Rectal smooth muscle tissue (tissue), 1 donor: ENCODE measurements around the gene CHSY1.

Experiments
- H3K27ac ChIP-seq: one replicate; pipeline ENCODE4 v1.7.0; 2013; ENCODE audit warnings: low read depth, low read length, inconsistent platforms
- H3K27me3 ChIP-seq: one replicate; pipeline ENCODE4 v1.7.0; 2013; ENCODE audit warnings: low read length; ENCODE audit not compliant: control insufficient read depth, insufficient read depth
- H3K36me3 ChIP-seq: one replicate; pipeline ENCODE4 v1.7.0; 2013; ENCODE audit warnings: low read length; ENCODE audit not compliant: control insufficient read depth, insufficient read depth
- H3K4me1 ChIP-seq: one replicate; pipeline ENCODE4 v1.7.0; 2013; ENCODE audit warnings: low read length; ENCODE audit not compliant: control insufficient read depth, insufficient read depth
- H3K4me3 ChIP-seq: one replicate; pipeline ENCODE4 v1.7.0; 2013; ENCODE audit warnings: low read length
- H3K9ac ChIP-seq: one replicate; pipeline ENCODE4 v1.7.0; 2013; ENCODE audit warnings: low read length

The CHSY1 gene

DNA sequence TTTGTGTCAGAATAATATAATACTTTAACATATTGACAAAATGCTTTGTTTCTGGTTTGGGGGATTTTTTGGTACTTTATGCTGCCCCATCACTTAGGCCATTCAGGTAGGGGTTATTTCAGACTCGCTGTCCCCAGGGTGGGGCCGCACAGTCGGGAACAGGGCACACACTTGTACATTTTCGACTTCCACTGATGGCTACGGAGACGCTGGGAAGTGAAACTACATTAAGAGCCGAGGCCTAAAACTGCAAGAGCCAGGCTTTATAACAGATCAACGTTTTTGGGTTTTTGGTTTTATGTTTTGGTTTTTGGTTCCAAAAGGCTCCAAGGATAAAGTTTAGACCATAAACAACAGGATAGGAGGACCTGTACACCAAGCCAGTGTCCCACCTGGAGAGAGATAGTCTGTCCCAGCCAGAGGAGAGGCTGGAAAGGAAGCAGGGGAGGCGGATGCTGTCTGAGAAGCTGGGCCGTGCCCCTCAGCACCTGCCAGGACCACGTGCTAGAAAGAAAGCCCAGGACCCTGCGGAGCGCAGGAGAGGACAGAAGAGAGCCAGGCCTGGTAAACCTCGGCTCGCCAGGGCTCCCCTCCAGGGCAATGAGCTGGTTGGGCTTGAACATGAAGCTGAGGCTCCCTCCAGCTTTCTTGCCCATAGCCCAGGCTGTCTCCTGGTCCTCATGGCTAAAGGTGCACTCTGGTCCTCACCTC, 111.7 kb downstream of the CHSY1 start:
- no peak overlapping the region for H3K4me3 ChIP-seq
- H3K27ac ChIP-seq, result no peak overlapping the region
- H3K36me3 ChIP-seq, result no peaks in the 10 kb centered on the region
- no peaks in the 10 kb centered on the region for H3K4me1 ChIP-seq
- no peaks in the 10 kb centered on the region for H3K27me3 ChIP-seq
- H3K9ac ChIP-seq, result no peak overlapping the region

DNA sequence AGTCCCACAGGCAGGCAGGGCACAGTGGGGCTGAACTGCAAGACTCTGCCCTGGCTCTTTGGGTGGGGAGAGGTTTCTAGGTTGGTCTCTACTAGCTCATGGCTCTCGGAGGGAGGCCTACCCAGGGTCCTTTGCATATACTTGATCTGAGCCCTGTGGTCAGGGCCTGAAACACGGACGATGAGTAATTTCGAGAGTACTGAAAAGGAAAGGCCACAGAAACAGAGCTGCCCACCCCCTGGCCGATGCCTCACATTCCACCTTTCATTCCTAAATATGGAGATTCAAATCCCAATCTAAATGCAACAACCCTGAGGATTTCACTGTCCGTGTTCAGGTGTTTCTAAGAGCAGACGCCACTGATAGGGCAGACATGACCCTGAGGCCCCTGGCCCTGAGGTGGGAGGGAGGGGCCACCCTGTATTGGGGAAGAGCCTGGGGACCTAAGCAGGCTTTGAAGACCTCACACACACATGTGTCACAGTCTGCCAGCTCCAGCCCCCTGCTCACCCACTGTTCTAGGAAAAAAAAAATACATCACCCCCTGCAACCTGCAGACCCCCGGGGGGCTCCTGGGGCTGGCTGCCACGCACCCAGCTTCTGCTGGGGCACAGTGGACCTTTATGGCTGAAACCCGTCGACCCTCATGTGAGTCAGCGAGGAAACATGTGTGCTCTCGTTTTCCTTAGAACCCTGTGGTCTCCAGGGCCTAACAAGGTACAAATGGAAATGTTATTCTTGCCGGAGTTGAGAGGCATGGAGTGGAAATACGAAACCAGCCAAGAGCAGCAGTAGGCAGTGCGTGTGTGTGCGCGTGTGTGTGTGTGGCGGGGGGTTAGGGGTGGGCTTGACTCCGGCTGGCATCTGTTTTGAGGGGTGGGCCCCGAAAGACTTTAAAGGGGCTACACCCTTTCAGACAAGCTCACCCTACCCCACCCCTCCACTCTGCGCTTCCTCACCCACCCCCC, 112.7 kb downstream of the CHSY1 start:
- Histone ChIP-seq H3K36me3 (no peaks in the 10 kb centered on the region), H3K9ac (no peak overlapping the region), H3K4me1 (no peaks in the 10 kb centered on the region), H3K4me3 (no peak overlapping the region), H3K27ac (no peak overlapping the region), H3K27me3 (no peaks in the 10 kb centered on the region)

DNA sequence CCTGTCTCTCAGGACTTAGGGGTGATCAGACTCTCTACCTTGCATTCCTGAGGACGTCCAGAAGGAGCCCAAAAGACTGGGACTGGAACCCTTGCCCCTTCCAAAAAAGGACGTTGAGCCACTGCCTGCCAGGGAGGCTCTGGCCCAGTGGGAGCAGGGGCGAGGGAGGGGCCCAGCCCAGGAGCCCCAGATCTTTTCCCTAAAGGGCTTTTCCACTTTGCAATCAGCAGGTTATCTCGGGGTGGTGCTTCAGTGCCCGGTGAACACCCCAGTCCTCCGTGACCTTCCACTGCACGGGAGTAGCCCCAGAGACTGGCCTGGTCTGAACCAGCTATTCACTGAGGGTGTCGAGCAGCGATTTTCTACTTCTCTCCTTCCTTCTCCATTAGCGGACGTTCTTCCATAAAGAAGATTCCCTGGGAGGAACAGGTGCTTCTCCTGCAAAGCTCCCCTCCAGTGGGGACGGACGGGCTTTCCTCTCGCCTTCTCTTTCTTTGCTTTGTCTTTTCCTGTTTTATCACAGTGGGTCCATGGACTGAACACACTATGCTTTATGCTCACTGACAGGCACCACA, 113.7 kb downstream of the CHSY1 start:
- Histone ChIP-seq H3K36me3 (no peaks in the 10 kb centered on the region), H3K9ac (no peak overlapping the region), H3K4me1 (no peaks in the 10 kb centered on the region), H3K27me3 (no peaks in the 10 kb centered on the region), H3K4me3 (no peak overlapping the region), H3K27ac (no peak overlapping the region)

DNA sequence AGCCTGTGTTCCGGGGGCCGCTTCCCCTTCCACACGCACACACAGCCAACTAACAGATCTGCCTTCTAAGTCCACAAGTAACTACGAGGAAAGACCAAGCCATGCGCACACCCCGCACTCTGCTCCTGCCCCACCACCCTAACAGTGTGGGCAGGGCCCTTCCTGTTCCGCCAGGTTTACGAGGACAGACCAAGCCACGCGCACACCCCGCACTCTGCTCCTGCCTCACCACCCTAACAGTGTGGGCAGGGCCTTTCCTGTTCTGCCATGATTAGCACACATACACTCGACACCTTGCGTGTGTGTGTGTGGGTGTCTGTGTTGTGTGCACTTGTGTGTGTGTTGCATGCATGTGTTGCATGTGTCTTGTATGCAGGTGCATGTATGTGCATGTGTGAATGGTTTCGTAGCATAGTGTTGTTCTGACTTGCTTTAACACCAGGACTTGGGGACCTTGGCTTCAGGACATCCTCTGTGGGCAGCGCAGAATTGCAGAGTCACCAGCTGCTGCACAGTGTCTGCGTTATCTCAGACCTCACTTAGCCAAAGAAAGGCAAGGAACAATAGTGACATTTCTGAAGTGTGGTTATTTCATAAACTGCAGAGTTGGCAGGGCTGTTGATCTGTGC, 114.4 kb downstream of the CHSY1 start:
- Histone ChIP-seq H3K4me1 (no peaks in the 10 kb centered on the region), H3K27ac (no peak overlapping the region), H3K9ac (no peak overlapping the region), H3K27me3 (no peaks in the 10 kb centered on the region), H3K36me3 (no peaks in the 10 kb centered on the region), H3K4me3 (no peak overlapping the region)

DNA sequence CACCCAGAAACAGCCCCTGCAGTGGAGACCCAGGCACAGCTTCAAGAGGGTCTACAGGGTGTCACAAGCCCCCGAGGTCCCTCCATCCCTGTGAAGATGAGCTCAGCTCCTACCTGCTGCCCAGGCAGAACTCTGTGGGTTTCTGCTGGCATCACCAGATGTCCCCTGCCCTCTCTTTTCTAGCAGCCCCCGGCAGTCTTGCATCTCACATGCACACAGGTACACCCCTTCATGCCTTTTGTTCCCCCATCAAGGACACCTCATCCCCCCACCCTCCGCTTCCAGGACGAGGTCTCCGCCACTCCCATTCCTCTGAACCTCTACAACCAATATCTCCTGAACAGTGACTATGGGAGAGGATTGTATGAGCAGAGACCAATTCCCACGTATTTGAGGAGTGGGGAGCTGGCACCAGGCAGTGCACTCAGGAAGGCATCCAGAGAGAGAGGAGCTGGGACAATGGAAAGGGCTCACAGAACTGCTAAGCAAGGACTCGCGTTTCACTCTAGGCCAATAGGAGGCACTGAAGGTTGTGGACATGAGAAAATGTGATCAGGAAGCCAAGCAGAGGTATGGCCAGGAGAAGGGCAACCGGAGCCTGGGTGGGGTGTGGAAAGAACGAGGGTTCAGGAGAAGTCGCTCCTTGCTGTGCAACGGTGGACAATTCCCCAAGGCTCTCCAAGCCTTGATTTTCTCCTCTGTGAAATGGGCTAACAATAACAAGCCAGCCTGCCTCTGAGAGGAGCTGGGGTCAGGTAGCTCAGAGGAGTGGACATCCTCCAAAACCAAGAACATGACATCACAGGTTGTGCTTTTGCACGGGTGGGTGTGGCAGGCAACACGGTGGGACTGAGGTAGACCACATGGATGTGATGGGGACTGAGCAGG, 115.2 kb downstream of the CHSY1 start:
- Histone ChIP-seq H3K27ac (no peak overlapping the region), H3K36me3 (no peaks in the 10 kb centered on the region), H3K27me3 (no peaks in the 10 kb centered on the region), H3K4me1 (no peaks in the 10 kb centered on the region), H3K4me3 (no peak overlapping the region), H3K9ac (no peak overlapping the region)

DNA sequence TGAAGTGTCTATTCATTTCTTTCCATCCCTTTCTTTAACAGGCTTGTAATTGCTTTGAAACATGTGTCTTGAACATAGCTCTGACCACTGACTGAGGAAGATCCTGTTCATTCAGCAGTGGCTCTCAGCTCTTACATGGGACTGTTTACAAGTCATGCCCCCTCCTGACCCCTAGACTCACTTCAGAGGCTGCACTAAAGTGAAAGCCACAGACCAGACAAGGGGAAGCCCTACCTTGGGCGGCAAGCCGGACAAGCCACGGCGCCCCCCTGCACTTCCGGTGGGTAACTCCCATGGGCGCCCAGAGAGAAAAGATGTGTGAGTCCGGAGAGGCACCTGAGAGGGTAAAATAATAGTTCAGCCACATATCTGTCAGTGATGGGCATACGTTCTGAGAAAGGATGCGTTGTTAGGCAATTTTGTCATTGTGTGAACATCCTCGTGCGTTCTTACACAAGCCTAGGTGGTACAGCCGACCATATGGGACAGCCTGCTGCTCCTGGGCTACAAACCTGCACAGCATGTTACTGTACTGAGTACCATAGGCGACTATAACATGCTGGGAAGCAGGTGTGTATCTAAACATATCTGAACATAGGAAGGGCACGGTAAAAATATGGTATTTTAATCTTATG, 116.2 kb downstream of the CHSY1 start:
- no peak overlapping the region for H3K9ac ChIP-seq
- H3K27ac ChIP-seq, result no peak overlapping the region

DNA sequence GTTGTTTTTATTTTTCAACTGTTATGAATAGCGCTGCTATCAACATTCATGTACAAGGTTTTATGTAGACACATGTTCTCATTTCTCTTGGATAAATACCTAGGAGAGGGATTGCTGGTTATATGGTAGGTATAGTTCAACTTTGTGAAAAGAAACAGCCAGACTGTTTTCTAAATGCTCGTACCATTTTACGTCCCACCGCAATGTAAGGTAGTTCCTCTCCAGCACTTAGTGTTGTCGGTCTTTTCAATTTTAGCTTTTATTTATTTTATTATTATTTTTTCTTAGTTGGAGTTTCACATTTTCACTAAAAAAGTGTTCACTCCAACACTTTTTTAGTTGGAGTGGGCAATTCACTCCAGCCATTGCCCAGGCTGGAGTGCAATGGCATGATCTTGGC, 117.1 kb downstream of the CHSY1 start:
- H3K27ac ChIP-seq, result no peak overlapping the region
- H3K4me1 ChIP-seq, result no peaks in the 10 kb centered on the region
- no peaks in the 10 kb centered on the region for H3K27me3 ChIP-seq
- no peaks in the 10 kb centered on the region for H3K36me3 ChIP-seq
- no peak overlapping the region for H3K9ac ChIP-seq
- no peak overlapping the region for H3K4me3 ChIP-seq

More for the DNA sequence above, 116.2 kb downstream of the CHSY1 start:
- Histone ChIP-seq H3K4me1 (no peaks in the 10 kb centered on the region), H3K4me3 (no peak overlapping the region), H3K27me3 (no peaks in the 10 kb centered on the region), H3K36me3 (no peaks in the 10 kb centered on the region)

DNA sequence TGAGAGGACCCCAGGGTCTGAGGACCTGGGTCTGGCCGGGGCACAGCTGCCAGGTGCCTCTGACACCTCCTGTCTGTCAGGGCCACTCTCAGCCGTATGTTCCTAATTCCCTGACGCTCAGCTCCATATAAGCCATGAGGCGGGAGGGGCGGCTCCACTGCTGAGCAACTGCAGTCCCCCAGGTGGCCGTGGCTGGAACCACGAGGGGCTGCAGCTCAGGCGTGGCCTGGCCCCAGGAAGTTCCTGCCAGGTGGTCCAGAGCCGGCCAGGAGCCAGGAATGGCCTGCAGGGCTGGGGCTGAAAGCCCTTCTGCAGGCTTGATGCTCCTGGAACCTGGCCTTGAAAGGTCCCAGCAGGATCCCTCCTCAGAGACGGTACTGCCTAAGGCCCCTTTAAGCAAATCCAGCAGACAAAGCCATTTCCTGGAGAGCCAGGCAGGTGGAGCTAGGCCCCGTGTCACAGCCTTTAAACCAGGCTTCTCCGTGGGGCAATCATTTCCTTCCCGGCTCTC, 118.0 kb downstream of the CHSY1 start:
- Histone ChIP-seq H3K9ac (no peak overlapping the region), H3K4me1 (no peaks in the 10 kb centered on the region), H3K27me3 (no peaks in the 10 kb centered on the region), H3K36me3 (no peaks in the 10 kb centered on the region), H3K4me3 (no peak overlapping the region), H3K27ac (no peak overlapping the region)

DNA sequence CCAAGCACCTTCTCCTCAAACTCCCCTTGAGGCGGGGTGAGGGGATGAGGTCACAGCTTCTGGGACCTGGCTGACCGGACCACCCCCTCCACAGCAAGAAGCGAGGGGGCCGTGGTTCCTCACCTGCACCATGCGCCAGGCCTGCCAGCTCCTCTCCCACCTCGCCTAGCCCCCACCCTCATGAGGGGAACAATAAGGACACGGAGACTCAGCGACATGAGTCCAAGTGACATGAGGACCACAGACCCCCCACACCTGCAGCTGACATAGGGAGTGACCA, 118.7 kb downstream of the CHSY1 start:
- no peak overlapping the region for H3K27ac ChIP-seq
- H3K27me3 ChIP-seq, result no peaks in the 10 kb centered on the region
- no peak overlapping the region for H3K9ac ChIP-seq
- peaks cover 1% of the 10 kb centered on the region for H3K4me1 ChIP-seq
- no peak overlapping the region for H3K4me3 ChIP-seq
- no peaks in the 10 kb centered on the region for H3K36me3 ChIP-seq

DNA sequence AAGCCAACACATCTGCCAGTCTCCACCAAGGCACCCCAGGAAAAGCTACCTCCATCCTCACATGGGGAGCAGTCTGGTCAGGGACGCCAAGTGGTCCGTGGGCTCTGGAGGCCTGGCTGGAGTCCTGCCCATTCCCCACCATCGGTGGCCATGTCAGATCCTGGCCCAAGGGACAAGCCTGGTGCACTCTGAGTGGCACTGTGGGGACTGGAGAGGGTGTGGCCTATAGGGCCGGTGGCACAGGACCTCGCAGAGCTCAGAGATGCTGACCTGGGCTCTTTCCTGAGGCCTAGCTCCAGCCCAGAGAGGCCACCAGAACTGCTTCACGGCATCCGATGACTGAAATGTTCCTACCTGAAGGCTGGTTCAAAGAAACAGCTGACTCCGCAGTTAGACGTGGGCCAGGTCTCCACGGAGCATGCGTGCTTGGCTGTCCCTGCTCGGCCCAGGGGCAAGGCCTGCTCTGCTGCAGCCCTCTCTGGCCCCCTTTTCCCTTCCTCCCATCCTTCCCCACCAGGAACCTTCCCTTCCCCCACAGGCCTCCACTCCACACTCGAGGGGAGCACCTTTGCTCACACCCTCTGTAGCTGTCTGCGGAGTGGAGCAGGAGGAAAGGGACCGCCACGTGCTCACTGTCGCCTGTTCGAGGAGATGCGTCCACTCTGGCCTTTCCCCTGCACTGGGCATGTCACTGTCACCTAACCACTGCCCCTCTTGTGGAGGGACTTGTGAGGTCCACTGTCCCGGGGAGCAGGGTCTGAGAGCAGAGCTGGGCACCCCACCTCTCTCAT, 119.3 kb downstream of the CHSY1 start:
- H3K4me1 ChIP-seq, result peaks cover 7% of the 10 kb centered on the region
- no peak overlapping the region for H3K9ac ChIP-seq
- H3K4me3 ChIP-seq, result no peak overlapping the region
- H3K36me3 ChIP-seq, result no peaks in the 10 kb centered on the region
- H3K27me3 ChIP-seq, result no peaks in the 10 kb centered on the region
- H3K27ac ChIP-seq, result no peak overlapping the region
